GM23248 (cell line): Measurements from ENCODE around the gene SETD2. TPM values are rescaled to one million over a fixed set of nuclear protein-coding genes. Genes with fewer than 3 reads are reported as not detected.

ENCODE experiments used
- DNase-seq: peaks from one replicate; pipeline ENCODE4 v3.0.0-alpha.2; 2015
- H2AFZ ChIP-seq: fragments of 200-600 bp; sonication (generic); 2 replicates; pipeline ENCODE4 v1.6.1; 2016; ENCODE audit warnings: antibody characterized with exemption
- H3F3A ChIP-seq: fragments of 200-600 bp; sonication (generic); 2 replicates; pipeline ENCODE4 v1.6.1; 2016; ENCODE audit warnings: mild to moderate bottlenecking, antibody characterized with exemption, mixed run types; ENCODE audit not compliant: insufficient read depth
- H3K27ac ChIP-seq: fragments of 200-600 bp; sonication (generic); 2 replicates; pipeline ENCODE4 v1.5.1; 2016; ENCODE audit warnings: mild to moderate bottlenecking
- H3K27me3 ChIP-seq: fragments of 200-600 bp; sonication (generic); replicated peaks from 2 replicates; pipeline ENCODE4 v1.6.1; 2016; ENCODE audit warnings: mild to moderate bottlenecking; ENCODE audit not compliant: insufficient read depth
- H3K36me3 ChIP-seq: fragments of 200-600 bp; sonication (generic); 2 replicates; pipeline ENCODE4 v1.6.1; 2016; ENCODE audit warnings: low read depth, mild to moderate bottlenecking
- H3K4me1 ChIP-seq: fragments of 200-600 bp; sonication (generic); 2 replicates; pipeline ENCODE4 v1.6.1; 2016; ENCODE audit warnings: mild to moderate bottlenecking; ENCODE audit not compliant: insufficient read depth
- H3K4me2 ChIP-seq: fragments of 200-600 bp; sonication (generic); one replicate; pipeline ENCODE4 v1.6.1; 2016; ENCODE audit warnings: mild to moderate bottlenecking; ENCODE audit not compliant: unreplicated experiment
- H3K4me3 ChIP-seq: fragments of 200-600 bp; sonication (generic); 2 replicates; pipeline ENCODE4 v1.5.1; 2016; ENCODE audit warnings: mild to moderate bottlenecking
- H3K79me2 ChIP-seq: fragments of 200-600 bp; sonication (generic); 2 replicates; pipeline ENCODE4 v1.6.1; 2016; ENCODE audit warnings: mild to moderate bottlenecking; ENCODE audit not compliant: insufficient read depth
- H3K9ac ChIP-seq: fragments of 200-600 bp; sonication (generic); 2 replicates; pipeline ENCODE4 v1.6.1; 2016; ENCODE audit warnings: mild to moderate bottlenecking
- H3K9me2 ChIP-seq: fragments of 200-600 bp; sonication (generic); 2 replicates; pipeline ENCODE4 v1.6.1; 2016; ENCODE audit warnings: mixed run types, mild to moderate bottlenecking, moderate library complexity; ENCODE audit not compliant: insufficient read depth
- H3K9me3 ChIP-seq: fragments of 200-600 bp; sonication (generic); one replicate; pipeline ENCODE4 v1.6.1; 2017; ENCODE audit warnings: low read depth
- H4K20me1 ChIP-seq: fragments of 200-600 bp; sonication (generic); 2 replicates; pipeline ENCODE4 v1.6.0; 2016; ENCODE audit not compliant: insufficient read depth
- EZH2 ChIP-seq: fragments of 200-600 bp; sonication (generic); IDR thresholded peaks from 2 replicates; pipeline ENCODE4 v1.6.1; 2018; ENCODE audit warnings: antibody characterized with exemption, mild to moderate bottlenecking; ENCODE audit not compliant: insufficient read depth, poor library complexity, severe bottlenecking
- EZH2phosphoT487 ChIP-seq: fragments of 200-600 bp; sonication (generic); IDR thresholded peaks from 2 replicates; pipeline ENCODE4 v1.6.1; 2018; ENCODE audit warnings: antibody characterized with exemption, moderate library complexity, mild to moderate bottlenecking, low read depth; ENCODE audit not compliant: insufficient read depth
- WGBS, 2 experiments: methylation state at CpG; one replicate each; pipeline ENCODE4 v1.1.6; 2015 to 2017; ENCODE audit warnings: low lambda C conversion rate in 2 of 2, low coverage in 1 of 2; ENCODE audit errors: missing lambda C conversion rate in 2 of 2; 5-methylcytosine and 5-hydroxymethylcytosine counted together
- in situ Hi-C: fragments of 300-500 bp; cut with MboI; formaldehyde crosslinking; loops from 2 replicates; pipeline ENCODE4 v1.15.0; 2020
- polyA plus RNA-seq: library from polyadenylated mRNA; unstranded; fragments of >200 nt; fragmentation: Nextera tagmentation; extraction: Ambion mirVana; gene quantifications from 2 replicates; pipeline ENCODE4 v1.2.1, GENCODE V29; 2016
- total RNA-seq: library from RNA; depleted of rRNA; stranded (reverse); fragments of >200 nt; shearing (Covaris generic); gene quantifications from 2 replicates; pipeline ENCODE4 v1.2.3, GENCODE V29; 2014

Gene SETD2
- total and polyA plus RNA-seq, 2 experiments from 2014 or later = 16.2 to 24.0 TPM

DNA sequence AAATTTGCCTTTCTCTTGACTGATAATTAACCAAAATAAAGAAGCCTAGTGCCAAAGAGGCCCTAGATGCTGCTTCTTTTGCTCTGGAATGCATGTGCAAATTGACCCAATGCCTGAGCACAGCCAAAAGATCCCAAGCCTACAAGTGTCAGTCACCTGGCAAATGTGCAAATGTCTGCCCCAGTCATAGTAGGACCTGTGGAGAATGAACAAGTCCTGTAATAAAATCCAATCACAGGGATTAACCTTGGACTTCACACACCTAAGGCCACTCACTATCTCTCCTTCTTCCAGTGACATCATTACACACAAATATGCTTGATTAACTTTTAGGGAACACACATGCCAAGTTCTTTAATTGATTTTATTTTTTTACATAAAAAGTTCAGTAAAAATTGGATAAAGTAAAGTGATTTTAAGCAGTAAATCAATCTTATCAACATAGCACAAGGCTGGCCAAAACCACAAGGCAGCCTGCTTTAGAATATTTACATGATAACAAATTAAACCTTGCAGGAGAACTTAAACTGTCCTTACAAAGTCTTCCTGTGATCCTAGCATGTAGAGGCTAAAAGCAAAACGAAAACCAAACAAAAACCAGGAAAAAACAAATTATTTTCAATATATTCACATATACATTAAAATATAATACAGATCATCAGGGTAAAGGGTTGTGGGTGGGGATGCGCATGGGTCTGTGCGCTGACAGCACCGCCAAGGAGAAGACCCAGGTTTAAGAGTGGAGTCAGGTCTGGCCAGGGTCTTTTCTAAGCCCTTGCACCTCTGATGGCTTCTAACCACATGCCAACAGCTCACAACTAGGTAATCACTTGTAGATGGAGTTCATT is 147.6 kb downstream of the SETD2 start:
- Histone ChIP-seq H3K4me1 (peaks cover 28% of the 10 kb centered on the region), H3K27me3 (no peaks in the 10 kb centered on the region), H4K20me1 (no peaks in the 10 kb centered on the region), H3K9ac (peak overlapping the region; percentile 17), H3K36me3 (peaks cover 7% of the 10 kb centered on the region; the same call in 1 of the 2 replicates), H3K9me2 (no peaks in the 10 kb centered on the region), H3K27ac (peak overlapping the region; percentile 75), H3K4me3 (no peak overlapping the region), H3K79me2 (peaks cover 29% of the 10 kb centered on the region), H3F3A (peaks cover 37% of the 10 kb centered on the region), H2AFZ (no peak overlapping the region), H3K4me2 (peak overlapping the region; percentile 62), H3K9me3 (no peaks in the 10 kb centered on the region)
- TF ChIP-seq EZH2 (no peak), EZH2phosphoT487 (no peak)
- 97 to 100% methylated on average over 4 of the region's 4 CpGs for WGBS, 2 experiments
- DNase-seq = no peak
- in situ Hi-C loops = no loop called here

DNA sequence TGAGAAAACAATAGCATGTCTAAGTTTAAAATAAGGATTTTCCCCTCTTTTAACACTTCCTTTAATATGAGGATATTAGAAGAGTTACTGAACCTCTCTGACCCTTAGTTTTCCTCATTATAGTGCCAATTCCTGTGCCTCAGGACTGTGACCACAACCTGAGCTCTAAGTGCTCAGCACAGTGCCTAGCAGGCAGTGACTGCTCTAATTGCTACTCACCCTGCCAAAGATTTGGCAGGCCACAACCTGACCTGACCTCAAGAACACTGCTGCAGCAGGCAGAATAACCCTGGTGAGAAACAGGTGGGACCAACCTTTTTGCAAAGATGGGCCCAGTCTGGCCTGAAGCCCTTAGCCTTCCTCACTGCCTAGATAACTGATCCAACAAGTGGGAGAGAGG is 148.8 kb downstream of the SETD2 start:
- H3K4me1 ChIP-seq = peaks cover 28% of the 10 kb centered on the region
- H3K4me3 ChIP-seq = no peak overlapping the region
- TF ChIP-seq EZH2phosphoT487 (no peak), EZH2 (no peak)
- H4K20me1 ChIP-seq = no peaks in the 10 kb centered on the region
- H2AFZ ChIP-seq = no peak overlapping the region
- H3K27me3 ChIP-seq = no peaks in the 10 kb centered on the region
- H3K9ac ChIP-seq = no peak overlapping the region
- H3K27ac ChIP-seq = no peak overlapping the region
- H3K79me2 ChIP-seq = peaks cover 17% of the 10 kb centered on the region
- DNase-seq = no peak
- peaks cover 37% of the 10 kb centered on the region for H3F3A ChIP-seq
- H3K36me3 ChIP-seq = peaks cover 7% of the 10 kb centered on the region; the same call in 1 of the 2 replicates
- no peak overlapping the region for H3K4me2 ChIP-seq
- no peaks in the 10 kb centered on the region for H3K9me3 ChIP-seq
- H3K9me2 ChIP-seq = no peaks in the 10 kb centered on the region
- in situ Hi-C loops = no loop called here

DNA sequence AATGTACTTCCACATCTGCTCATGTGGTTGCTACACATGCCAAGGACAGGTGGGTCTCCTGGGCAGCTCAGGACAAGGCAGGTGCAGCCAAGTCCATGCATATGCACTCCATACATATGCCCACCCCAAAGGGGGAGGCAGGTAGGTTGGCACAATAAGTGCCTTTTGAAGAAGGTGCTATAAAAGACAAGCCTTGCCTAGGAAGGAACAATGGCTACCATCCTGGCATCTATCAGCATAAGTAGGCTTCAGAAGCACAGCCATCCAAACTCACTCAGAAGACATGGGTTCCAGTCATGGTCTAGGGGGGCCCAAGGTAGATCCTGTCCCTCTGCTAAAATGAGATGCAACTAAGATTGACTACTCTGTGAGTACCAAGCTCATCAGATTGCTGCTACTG is 149.9 kb downstream of the SETD2 start:
- in situ Hi-C loops = no loop called here
- Histone ChIP-seq H4K20me1 (no peaks in the 10 kb centered on the region), H3K27me3 (no peaks in the 10 kb centered on the region), H3F3A (peaks cover 36% of the 10 kb centered on the region), H3K79me2 (peaks cover 6% of the 10 kb centered on the region), H3K4me1 (peaks cover 28% of the 10 kb centered on the region), H3K4me2 (no peak overlapping the region), H2AFZ (no peak overlapping the region), H3K9ac (no peak overlapping the region), H3K4me3 (no peak overlapping the region), H3K36me3 (no peaks in the 10 kb centered on the region), H3K27ac (no peak overlapping the region), H3K9me2 (no peaks in the 10 kb centered on the region), H3K9me3 (no peaks in the 10 kb centered on the region)
- no peak for DNase-seq
- TF ChIP-seq EZH2 (no peak), EZH2phosphoT487 (no peak)

DNA sequence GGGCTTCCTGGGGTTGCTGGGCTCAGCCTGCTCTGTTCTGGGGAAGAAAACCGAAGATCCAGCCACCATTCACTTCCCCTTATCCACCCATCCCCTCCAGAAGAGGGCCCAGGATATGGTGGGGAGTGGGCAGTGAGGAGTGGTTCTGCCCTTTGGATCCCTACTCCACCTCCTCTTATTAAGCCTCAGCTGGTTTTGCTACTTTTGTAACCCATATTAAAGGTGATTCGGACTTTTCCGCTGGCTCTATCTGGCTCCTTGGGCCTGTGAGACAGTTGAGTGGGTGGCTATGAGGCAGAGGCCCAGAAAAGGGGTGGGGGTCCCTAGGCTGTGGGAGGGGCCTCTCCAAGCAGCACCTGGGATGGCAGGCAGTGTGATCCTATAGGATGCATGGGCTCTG is 150.7 kb downstream of the SETD2 start:
- 87 to 91% methylated on average over 3 of the region's 3 CpGs for whole genome bisulfite sequencing, 2 experiments
- Histone ChIP-seq H3K27me3 (no peaks in the 10 kb centered on the region), H3K9ac (no peak overlapping the region), H3K4me2 (no peak overlapping the region), H3K9me3 (no peaks in the 10 kb centered on the region), H2AFZ (no peak overlapping the region), H3K4me3 (no peak overlapping the region), H3K27ac (no peak overlapping the region), H3K36me3 (no peaks in the 10 kb centered on the region), H3K79me2 (no peaks in the 10 kb centered on the region; the same call in 1 of the 2 replicates), H4K20me1 (no peaks in the 10 kb centered on the region), H3K4me1 (peaks cover 28% of the 10 kb centered on the region), H3K9me2 (no peaks in the 10 kb centered on the region), H3F3A (peaks cover 30% of the 10 kb centered on the region)
- DNase-seq = no peak
- TF ChIP-seq EZH2 (no peak), EZH2phosphoT487 (no peak)
- in situ Hi-C loops = no loop called here
